LoVo (cell line): ENCODE measurements around the gene C14orf119.

Experiments used
- DNase-seq: peaks from one replicate; pipeline ENCODE4 v3.0.0-alpha.2; 2016; ENCODE audit warnings: low spot score

Gene C14orf119

DNA sequence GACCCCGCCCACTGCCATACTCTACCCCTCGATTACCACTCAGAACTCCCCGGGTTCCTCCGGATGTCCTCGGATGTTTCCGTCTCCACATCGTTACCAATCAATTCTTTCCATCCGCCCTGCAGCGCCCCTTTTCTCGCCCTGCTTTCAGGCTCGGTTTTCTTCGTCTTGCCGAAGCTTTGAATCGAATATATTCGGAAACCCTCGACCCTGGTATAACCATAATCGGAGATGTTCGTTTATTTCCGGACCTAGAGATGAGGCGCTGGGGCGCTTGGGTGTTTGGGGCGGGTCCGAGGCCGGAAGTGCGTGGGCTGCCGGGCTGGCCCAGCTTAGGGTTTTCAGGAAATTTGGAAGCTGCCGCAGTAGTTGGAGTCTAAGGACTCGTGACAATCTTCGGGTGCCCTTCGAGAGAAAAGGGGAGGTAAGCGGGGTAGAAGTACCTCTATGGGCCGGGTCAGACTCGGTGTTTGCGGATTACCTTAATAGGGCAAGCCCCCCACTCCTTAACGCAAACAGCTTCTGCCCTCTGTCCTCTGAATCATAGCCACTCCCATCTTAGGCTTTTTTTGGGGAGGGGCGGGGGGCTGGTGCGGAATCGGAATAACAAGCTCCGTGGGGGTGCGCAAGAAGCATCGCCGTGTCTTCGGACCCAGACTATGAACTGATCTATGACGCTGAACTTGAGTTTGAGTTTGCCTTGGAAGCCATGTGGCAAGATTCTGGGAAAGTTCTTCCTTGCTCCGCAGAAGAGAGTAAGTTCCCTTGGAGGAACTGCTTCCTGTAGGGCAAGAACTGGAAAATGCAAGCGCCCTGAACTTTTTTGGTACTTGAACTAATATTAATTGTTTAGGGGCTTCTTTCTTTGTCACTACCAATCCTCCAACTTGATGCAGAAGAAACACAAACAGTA, at the start of gene C14orf119:
C14orf119 (plus strand) TSS at position 310 of the 913 bp plus-strand sequence. CDS start 2,154 bp downstream, outside the sequence.
- DNase-seq = peak; percentile 99

- no peak for DNase-seq
Observed at GRCh38 chr14:23047034-23047634, 48.2 kb upstream of the C14orf119 start.

DNA sequence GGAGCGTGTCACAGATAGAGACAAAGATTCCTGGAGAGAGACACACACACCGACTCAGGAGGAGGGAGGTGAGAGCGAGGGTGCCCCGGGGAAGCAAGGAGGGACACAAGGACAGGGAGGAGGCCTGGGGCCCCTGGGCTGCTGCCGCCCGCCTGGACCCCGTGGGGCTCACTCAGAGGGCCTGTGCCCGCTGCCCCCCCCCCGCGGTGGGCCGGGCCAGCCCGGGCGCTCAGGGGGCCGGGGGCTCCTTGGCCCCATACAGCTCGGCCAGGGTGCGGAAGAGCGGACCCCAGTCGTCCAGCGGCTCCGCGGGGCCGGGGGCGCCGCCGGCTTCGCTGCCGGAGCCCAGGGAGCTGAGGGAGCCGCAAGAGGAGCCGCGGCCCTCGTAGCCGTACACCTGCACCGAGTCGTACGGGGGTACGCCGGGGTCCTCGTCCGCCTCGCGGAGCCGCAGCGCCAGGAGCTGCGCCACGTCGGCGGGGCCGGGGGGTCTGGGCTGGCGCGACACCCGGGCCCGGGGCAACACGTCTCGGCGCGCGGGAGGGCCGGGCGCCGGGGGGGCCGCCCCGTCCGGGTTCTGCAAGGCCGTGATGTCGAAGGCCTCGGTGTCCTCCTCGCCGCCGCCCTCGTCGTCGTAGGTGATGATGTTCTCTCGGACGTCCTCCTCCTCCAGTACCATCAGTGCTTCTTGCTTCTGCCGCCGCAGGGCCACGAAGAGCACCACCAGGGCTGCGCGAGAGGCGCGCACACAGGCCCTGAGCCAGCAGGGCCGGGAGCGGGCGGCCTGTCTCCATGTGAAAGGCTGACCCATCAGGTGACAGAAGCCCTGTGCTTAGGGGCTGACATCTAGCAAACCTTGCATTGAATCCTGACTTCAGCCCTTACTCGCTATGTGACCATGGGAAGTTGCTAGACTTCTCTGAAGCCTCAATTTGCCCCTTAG, 47.3 kb upstream of the C14orf119 start:
- no peak for DNase-seq

GRCh38 chr14:23049011-23049410, 46.3 kb upstream of the C14orf119 start:
- no peak for DNase-seq

DNA sequence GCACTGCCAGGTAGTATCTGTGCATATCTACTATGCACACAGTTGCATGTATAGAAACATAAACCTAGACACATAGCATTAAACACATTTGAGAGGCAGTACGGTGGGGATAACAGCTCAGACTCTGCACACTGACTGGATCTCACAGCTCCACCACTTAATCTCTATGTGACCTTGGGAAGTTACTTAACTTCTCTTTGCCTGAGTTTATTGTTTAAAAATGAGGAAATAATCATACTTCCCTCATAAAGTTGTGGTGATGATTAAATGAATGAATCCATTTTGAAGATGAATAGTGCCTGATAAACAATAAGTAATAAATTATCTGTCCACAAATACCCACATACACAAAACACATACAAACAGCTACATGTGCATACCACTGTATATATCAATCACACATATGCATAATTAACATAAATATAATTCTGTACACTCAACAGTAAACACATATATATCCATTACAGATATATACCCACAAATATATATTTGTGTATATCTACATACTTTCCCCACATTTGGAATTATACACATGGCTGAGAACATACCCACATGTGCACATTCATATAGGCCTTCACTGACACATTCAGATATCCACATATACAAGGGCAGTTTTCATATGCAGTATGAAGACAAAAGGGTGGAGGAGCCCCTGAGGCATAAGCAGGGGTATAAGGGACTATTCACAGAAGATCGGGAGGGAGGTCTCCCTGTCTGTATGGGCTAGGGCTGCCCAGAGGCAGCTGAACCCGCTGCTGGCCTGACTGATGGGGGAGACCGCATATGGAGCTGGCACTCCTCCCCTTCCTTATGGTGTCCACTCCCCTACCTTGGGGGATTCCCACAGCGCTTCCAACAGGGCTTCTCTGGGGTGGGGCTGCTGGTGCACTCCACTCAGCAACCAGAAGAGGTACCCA, 43.9 kb upstream of the C14orf119 start:
- DNase-seq = no peak

DNA sequence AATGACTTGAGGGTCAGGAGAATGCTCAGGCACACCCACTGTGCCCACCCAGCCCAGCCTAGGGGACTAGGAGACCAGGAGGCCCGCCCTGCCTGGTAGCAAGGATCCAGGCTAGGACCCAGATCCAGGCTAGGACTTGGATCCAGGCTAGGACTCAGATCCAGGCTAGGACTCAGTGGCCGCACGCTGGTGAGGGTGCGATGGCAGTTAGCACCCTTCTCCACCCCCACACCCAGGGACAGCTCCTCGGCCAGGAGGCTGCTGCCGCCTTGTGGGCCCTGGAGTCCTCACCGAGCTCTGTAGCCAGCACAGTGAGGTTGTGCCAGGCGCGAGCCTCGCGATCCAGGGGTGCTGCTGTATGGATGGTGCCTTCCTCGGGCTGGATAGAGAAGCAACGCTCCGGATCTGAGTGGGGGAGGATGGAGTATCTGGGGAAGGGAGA, 43.1 kb upstream of the C14orf119 start:
- DNase-seq = no peak

DNA sequence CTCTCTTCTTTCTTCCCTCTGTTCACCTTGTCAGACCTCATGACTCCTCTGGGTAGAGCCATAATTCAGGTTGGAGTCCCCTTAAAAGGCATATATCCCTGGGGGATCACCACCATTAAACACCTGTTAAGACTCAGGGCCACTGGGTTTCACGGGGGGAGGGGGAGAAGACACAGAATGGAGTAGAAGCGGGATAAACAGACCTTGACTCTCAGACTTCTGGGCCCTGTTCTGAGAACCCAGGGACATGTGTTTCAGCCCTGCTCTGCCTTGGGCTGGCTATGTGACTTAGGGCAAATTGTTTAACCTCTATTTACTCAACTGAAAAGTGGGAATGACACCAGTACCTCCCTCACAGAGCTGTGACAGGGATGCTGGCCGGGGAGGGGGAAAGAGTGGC, 42.6 kb upstream of the C14orf119 start:
- DNase-seq = no peak

GRCh38 chr14:23053426-23053825, 41.9 kb upstream of the C14orf119 start:
- no peak for DNase-seq

- no peak for DNase-seq
Observed at GRCh38 chr14:23054000-23054811, 41.1 kb upstream of the C14orf119 start.

DNA sequence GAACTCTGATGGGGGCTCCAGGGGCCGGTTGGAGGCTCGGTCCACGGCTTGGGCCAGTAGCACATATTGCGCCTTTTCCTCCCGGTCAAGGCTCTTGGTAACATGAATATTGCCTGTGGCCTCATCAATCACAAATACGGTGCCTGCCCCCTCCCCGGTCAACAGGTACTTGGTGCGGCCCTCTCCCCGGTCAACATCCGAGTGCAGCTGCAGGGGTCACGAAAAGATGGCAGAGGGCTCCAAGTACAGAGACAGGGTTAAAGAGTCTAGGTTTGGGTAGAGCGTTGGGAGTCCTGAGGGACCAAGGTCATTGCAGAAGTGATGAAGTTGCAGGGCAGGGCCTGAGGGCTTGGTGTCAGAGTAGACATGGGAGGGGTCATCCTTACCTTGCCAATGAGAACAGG, 40.2 kb upstream of the C14orf119 start:
- no peak for DNase-seq

DNA sequence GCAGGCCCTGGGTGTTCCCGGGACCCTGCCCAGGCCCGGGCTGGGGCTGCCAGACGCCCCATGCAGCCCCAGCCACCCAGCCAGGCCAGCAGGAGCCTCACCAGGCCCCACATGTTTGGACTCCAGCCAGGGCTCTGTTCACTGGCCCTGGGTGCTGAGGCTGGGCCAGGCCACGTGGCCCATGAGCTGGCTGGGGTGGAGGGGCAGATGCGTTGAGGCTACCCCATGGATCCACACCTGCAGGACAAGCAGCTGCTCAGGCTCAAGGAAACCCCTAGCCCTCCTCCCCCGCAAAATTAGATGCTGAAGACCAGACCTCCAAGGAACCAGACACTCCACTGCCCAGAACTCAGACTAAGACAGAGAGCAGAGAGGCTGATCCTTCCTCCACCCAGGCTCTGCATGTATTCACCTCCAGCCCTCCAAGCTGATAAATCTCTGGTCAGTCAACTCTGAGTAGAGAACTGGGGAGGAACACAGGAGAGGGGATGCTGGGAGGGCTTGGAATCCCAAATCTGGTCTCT, 39.6 kb upstream of the C14orf119 start:
- no peak for DNase-seq

DNA sequence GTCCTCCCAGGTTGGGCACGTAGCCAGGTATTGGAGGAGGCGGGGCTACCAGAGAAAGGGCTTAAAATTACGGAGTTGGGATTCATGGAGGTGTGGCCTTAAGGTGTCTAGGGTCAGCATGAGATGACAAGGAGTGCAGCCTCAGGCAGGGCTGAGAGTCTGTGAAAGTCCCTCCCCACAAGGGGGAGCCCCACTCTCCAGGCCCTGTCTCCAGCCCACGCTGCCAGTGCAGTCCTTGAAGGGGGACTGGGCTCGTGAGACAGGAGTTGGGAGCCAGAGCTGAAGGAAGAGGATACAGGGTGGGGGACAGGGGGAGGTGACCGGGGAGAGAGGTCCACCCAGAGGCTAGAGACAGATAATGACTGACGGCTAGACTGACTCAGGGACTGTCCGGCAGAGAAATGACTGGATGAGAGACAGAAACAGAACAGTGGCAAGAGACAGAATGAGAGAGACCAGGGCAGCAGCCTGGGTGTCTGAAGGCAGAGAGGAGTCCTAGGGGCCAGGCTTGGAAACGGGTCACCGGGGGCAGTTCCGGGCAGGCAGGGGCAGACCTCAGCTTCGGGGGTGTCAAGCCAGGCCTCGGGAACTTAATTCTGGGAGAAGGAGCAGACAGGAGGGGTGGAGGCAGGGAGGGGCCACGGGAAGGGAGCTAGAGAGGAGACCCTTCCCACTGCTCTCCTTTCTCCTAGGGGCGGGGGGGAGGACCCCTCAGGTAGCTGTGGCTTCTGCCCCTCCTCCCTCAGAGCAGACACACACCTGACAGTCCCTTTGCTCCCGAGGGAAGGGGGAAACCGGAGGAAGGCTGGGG, 39.0 kb upstream of the C14orf119 start:
- peak; percentile 76 for DNase-seq

GRCh38 chr14:23056956-23057756, 38.1 kb upstream of the C14orf119 start, which contains the start of gene CDH24:
Gene CDH24 (minus strand): TSS chr14:23057520. CDS start chr14:23055733, 1,787 bp downstream.
- peak; percentile 79 for DNase-seq

DNA sequence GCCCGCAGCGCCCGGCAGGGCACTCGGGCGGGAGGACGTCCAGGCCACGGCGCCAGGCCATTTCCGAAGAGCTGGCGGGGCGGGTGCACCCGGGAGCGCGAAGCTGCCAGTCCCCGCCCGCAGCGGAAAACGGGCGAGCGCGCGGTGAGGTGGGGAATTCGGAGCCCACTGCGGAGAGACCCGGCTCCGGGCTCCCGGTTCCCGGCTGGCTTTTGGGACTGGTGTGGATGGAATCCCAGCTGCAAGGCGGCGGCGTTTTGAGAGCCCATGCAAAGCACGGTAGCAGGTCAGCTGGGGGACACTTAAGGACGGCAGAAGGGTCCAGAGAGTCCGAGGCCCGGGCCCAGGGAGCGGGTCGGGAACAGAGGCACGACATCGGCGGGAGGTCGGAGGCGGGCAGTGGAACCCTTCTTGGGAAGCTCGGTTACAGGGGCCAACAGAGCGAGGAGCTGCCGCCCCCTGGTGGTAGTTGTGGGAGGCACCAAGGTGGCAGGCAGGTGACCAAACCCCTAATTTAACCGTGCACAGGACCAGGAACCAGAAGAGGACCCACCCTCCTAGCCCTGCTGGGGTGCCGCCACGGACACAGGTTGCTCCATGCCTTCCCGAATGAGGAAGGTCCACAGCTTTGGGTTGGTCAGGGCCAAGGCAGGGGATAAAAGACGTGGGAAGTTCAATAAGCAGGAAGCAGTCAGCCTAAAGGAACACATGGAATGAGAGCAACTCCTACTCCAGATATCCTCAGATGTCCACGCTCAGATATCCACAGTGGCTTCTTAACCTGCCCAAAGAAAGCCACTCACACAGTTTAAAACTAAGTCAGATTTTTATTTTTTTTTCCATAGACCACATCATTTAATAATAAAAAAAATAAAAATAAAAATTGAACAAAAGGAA, 37.3 kb upstream of the C14orf119 start:
- peak; percentile 89 for DNase-seq

DNA sequence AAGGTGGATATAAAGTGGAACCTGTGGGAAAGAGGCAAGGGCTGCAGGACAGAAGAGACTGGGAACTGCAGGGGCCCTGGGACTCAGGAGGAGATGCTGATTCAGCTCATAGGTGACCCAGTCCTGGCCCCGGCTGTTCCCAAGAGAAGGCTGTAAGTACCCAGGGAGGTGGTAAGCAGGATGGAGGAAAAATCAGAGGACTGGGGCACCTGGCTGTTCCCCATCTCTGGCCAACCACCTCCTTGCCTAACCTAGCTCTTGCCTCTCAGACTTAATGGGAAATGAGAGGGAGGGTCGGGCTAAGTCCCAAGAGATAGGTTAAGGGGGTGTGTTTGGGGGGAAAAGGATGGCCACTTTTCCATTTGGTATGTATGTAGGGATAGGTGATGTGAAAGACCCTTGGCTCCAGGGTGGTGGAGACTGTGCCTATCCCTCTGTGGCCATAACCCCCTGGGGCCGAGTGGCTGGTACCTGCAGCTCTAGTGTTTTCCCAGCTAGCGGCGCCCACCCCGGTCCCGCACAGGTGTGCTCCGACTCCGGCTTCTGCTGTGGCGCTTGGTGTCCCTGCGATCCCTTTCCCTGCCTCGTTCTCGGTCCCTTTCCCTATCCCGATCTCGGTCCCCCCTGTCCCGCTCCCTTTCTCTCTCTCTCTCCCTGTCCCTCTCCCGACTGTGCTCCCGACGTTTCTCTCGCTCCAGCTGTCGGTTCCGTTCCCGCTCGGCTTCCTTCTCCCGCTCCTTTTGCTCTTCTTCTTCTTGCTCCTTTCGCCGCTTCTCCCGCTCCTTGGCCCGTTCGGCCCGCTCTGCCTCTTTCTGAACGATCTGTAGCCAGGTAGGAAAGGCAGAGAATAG, 36.4 kb upstream of the C14orf119 start:
- DNase-seq = no peak
